A673 (cell line): ENCODE results near the gene SCAMP4. TPM values are rescaled to one million over a fixed set of nuclear protein-coding genes. Genes with fewer than 3 reads are reported as not detected.

Source experiments
- BruUV-seq: library from RNA; stranded (reverse); fragments of 400-500 nt; replicated peaks from 2 replicates; lab custom pipeline; 2021; lab: Mats Ljungman, UMichigan
- CTCF ChIA-PET: fragments of 300-600 bp; sonication (Branson Sonifier 250); formaldehyde crosslinking; loops from one replicate; lab custom pipeline; 2022; ENCODE audit warnings: antibody characterized with exemption; lab: Charles Lee
- POLR2A ChIA-PET: fragments of 300-600 bp; sonication (Branson Sonifier 250); formaldehyde crosslinking; loops from one replicate; lab custom pipeline; 2022; ENCODE audit warnings: antibody characterized with exemption; ENCODE audit not compliant: low non-redundant PET; lab: Charles Lee
- DNase-seq: peaks from one replicate; pipeline ENCODE4 v3.0.0-alpha.2; 2015; ENCODE audit warnings: low spot score
- H3K27ac ChIP-seq: fragments of 200-600 bp; sonication (generic); 2 replicates; pipeline ENCODE4 v1.5.1; 2016; ENCODE audit warnings: mixed run types, low read depth, mild to moderate bottlenecking, mixed read lengths, antibody characterized with exemption, low read length; ENCODE audit not compliant: poor library complexity, severe bottlenecking
- H3K27me3 ChIP-seq: fragments of 200-600 bp; sonication (generic); replicated peaks from 2 replicates; pipeline ENCODE4 v1.6.1; 2017; ENCODE audit warnings: mixed run types, low read depth, mild to moderate bottlenecking, mixed read lengths, antibody characterized with exemption, low read length; ENCODE audit not compliant: insufficient read depth, poor library complexity
- H3K36me3 ChIP-seq: fragments of 200-600 bp; sonication (generic); 2 replicates; pipeline ENCODE4 v1.6.1; 2016; ENCODE audit warnings: mixed run types, mild to moderate bottlenecking, mixed read lengths, antibody characterized with exemption, low read length; ENCODE audit not compliant: insufficient read depth, poor library complexity, severe bottlenecking
- H3K4me1 ChIP-seq: fragments of 200-600 bp; sonication (generic); 2 replicates; pipeline ENCODE4 v1.6.1; 2017; ENCODE audit warnings: mixed run types, mild to moderate bottlenecking, mixed read lengths, antibody characterized with exemption, low read length; ENCODE audit not compliant: insufficient read depth, poor library complexity, severe bottlenecking
- H3K4me3 ChIP-seq: fragments of 200-600 bp; sonication (generic); 2 replicates; pipeline ENCODE4 v1.5.1; 2016; ENCODE audit warnings: low read depth, mixed run types, mild to moderate bottlenecking, mixed read lengths, low read length; ENCODE audit not compliant: poor library complexity, severe bottlenecking
- H3K9me3 ChIP-seq: fragments of 200-600 bp; sonication (generic); 2 replicates; pipeline ENCODE4 v1.6.1; 2016; ENCODE audit warnings: mixed run types, low read depth, mild to moderate bottlenecking, mixed read lengths, antibody characterized with exemption, low read length; ENCODE audit not compliant: poor library complexity, severe bottlenecking
- EZH2 ChIP-seq: fragments of 200-600 bp; sonication (generic); IDR thresholded peaks from 2 replicates; pipeline ENCODE4 v1.6.1; 2017; ENCODE audit warnings: borderline replicate concordance, low read depth, mild to moderate bottlenecking, mixed read lengths, antibody characterized with exemption, low read length; ENCODE audit not compliant: poor library complexity, severe bottlenecking
- intact Hi-C: fragments of 100-400 bp; cut with micrococcal nuclease; formaldehyde crosslinking; loops from one replicate; pipeline ENCODE4 v1.10.0; 2022; ENCODE audit not compliant: unreplicated experiment
- total RNA-seq: library from RNA; stranded (reverse); gene quantifications from 2 replicates; pipeline ENCODE4 v1.2.3, GENCODE V29; 2021
- TF ChIP-seq, protein P1 (sequence below): fragments of 300-800, 200-600 bp; sonication (generic); conservative IDR thresholded peaks from 2 replicates; pipeline ENCODE4 v1.5.1; 2017; ENCODE audit warnings: low read depth, mild to moderate bottlenecking, antibody characterized with exemption, low read length, moderate library complexity, mixed read lengths

Gene SCAMP4
- total RNA-seq, 1 experiment from 2014 or later = 88.4 TPM

DNA sequence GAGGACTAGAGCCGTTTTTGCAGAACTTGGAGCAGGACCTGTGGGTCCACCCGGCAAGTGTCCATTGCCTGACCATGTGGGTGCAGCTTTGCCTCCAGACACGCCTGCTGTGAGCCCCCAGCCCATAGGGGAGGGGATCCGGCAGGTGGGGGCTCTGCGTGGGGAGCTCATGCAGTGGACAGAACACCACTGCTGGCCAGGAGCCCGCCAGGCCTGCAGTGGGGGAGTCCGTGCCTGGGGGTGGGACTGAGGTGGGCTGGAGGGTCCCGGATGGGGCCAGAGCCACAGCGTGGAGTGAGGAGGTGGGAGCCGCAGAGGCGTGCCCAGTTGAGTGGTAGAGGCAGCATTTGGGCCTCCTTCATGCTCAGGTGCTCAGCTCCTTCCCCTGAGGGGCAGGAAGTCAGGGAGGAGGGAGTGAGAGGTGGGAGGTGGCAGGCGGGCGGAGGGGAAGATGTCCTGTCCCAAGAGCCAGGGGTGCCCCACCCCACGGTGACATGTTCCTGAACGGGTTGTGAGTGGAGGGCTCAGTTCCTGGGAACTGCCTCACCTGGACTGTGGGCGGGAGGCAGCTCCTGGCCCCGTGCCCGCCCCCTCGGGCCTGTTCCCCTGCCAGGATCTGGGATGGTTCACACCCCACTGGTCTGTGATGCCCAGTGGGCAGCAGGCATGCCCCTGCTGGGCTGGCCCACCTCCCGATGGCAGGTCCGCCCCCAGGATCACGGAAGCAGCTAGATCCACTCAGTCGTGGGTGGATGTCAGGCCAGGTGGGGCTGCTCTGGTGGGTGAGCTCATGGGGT is 8.8 kb downstream of the SCAMP4 start:
- ChIA-PET POLR2A (no interaction called here), CTCF (interaction anchor here (0.6 kb wide), 1 partner anchor 118 kb away, joined by 3 read pairs; no protein-coding TSS in a partner anchor)
- Histone ChIP-seq H3K27ac (no peak overlapping the region), H3K27me3 (no peaks in the 10 kb centered on the region), H3K36me3 (peaks cover 36% of the 10 kb centered on the region), H3K9me3 (no peaks in the 10 kb centered on the region), H3K4me1 (no peaks in the 10 kb centered on the region), H3K4me3 (no peak overlapping the region)
- TF ChIP-seq EZH2 = no peak
- TF ChIP-seq, protein P1, sequence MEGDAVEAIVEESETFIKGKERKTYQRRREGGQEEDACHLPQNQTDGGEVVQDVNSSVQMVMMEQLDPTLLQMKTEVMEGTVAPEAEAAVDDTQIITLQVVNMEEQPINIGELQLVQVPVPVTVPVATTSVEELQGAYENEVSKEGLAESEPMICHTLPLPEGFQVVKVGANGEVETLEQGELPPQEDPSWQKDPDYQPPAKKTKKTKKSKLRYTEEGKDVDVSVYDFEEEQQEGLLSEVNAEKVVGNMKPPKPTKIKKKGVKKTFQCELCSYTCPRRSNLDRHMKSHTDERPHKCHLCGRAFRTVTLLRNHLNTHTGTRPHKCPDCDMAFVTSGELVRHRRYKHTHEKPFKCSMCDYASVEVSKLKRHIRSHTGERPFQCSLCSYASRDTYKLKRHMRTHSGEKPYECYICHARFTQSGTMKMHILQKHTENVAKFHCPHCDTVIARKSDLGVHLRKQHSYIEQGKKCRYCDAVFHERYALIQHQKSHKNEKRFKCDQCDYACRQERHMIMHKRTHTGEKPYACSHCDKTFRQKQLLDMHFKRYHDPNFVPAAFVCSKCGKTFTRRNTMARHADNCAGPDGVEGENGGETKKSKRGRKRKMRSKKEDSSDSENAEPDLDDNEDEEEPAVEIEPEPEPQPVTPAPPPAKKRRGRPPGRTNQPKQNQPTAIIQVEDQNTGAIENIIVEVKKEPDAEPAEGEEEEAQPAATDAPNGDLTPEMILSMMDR = no peak
- no peak for DNase-seq
- intact Hi-C loops = no loop called here
- BruUV-seq = no TSS peak

DNA sequence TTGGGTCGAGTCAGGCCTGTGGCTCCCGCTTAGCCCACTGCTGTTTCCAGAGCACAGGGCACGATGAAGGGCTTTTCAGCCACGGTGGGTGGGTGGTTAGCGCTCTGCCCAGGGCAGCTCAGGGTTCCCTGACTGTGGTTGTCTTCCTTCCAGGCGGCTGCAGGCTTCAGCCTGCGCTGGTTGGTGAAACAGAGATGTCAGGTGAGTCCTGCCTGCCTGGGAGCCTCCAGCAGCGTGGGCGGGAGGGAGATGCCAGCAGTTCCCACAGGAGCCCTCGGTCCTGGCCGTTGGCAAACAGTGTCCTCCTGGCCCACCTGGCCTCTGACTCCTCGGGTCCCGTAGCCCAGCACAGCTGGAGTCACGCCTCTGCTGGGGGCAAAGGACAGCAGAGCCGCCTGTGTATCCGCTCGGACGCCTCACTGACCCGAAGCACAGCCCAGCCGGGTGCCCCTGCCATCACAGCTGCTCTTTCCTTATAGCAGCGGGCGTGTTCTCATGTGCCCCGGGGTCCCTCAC is 9.7 kb downstream of the SCAMP4 start:
- intact Hi-C loops = no loop called here
- H3K4me1 ChIP-seq = no peaks in the 10 kb centered on the region
- H3K4me3 ChIP-seq = no peak overlapping the region
- POLR2A ChIA-PET = no interaction called here
- no peak for TF ChIP-seq EZH2
- TF ChIP-seq, protein P1 = no peak
- no peak for DNase-seq
- CTCF ChIA-PET = no interaction called here
- H3K36me3 ChIP-seq = peaks cover 36% of the 10 kb centered on the region
- no peaks in the 10 kb centered on the region for H3K27me3 ChIP-seq
- BruUV-seq = no TSS peak
- H3K9me3 ChIP-seq = no peaks in the 10 kb centered on the region
- no peak overlapping the region for H3K27ac ChIP-seq

DNA sequence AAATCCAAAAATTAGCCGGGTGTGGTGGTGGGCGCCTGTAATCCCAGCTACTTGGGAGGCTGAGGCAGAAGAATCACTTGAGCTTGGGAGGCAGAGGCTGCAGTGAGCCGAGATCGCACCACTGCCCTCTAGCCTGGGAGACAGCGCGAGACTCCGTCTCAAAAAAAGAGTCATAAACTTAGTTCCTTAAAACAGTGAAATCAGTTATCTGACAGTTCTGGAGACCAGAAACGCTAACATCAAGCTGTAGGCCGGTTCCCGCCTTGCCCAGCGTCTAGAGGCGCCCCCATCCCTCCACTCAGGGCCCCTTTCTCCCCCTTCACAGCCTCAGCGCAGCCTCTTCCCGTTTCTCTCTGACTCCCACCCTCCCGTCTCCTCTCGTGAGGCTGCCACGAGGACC is 11.9 kb downstream of the SCAMP4 start:
- no TSS peak for BruUV-seq
- DNase-seq = no peak
- peaks cover 50% of the 10 kb centered on the region for H3K36me3 ChIP-seq
- ChIA-PET CTCF (no interaction called here), POLR2A (no interaction called here)
- H3K27me3 ChIP-seq = no peaks in the 10 kb centered on the region
- no peaks in the 10 kb centered on the region for H3K4me1 ChIP-seq
- H3K4me3 ChIP-seq = no peak overlapping the region
- intact Hi-C loops = no loop called here
- no peak overlapping the region for H3K27ac ChIP-seq
- no peaks in the 10 kb centered on the region for H3K9me3 ChIP-seq
- TF ChIP-seq, protein P1 = no peak
- no peak for TF ChIP-seq EZH2
